ENCODE measurements around the gene RASEF.

DNA sequence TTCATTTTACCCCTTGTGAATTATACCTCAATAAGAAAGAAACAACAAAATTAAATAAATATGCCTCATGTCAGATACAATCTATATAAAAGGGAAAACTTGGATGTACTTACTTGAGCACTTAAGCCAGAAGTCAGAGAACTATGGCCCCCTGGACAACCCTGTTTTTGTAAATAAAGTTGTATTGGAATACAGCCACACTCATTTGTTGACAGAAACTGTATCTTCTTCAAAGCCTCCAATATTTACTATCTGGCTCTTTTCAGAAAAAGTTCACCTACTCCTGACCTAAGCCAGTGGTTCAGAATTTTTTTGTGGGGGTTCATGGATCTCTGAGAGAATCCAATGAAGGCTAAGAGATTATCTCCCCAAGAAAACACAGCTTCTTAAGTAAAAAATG is 45.3 kb upstream of the RASEF start:
- TF ChIP-seq, protein P1, sequence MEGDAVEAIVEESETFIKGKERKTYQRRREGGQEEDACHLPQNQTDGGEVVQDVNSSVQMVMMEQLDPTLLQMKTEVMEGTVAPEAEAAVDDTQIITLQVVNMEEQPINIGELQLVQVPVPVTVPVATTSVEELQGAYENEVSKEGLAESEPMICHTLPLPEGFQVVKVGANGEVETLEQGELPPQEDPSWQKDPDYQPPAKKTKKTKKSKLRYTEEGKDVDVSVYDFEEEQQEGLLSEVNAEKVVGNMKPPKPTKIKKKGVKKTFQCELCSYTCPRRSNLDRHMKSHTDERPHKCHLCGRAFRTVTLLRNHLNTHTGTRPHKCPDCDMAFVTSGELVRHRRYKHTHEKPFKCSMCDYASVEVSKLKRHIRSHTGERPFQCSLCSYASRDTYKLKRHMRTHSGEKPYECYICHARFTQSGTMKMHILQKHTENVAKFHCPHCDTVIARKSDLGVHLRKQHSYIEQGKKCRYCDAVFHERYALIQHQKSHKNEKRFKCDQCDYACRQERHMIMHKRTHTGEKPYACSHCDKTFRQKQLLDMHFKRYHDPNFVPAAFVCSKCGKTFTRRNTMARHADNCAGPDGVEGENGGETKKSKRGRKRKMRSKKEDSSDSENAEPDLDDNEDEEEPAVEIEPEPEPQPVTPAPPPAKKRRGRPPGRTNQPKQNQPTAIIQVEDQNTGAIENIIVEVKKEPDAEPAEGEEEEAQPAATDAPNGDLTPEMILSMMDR (IDR thresholded peaks at IDR 0.05; ENCODE audit: low read length), result no peak
- no peak for TF ChIP-seq EZH2 (IDR thresholded peaks at IDR 0.05; ENCODE audit: borderline replicate concordance, low read length)

All from OCI-LY1 (cell line).